ENCODE results near the gene RPL18. TPM values are rescaled to one million over a fixed set of nuclear protein-coding genes. Genes with fewer than 3 reads are reported as not detected.
"Not testable (repeated sequence)": the region's sequence is repeated elsewhere in the genome, so short reads cannot be mapped to it uniquely, and the experiment has no call there.

The RPL18 gene
- 1,000 to 10,000 TPM; 1,511 to 1,528 TPM for total RNA-seq

DNA sequence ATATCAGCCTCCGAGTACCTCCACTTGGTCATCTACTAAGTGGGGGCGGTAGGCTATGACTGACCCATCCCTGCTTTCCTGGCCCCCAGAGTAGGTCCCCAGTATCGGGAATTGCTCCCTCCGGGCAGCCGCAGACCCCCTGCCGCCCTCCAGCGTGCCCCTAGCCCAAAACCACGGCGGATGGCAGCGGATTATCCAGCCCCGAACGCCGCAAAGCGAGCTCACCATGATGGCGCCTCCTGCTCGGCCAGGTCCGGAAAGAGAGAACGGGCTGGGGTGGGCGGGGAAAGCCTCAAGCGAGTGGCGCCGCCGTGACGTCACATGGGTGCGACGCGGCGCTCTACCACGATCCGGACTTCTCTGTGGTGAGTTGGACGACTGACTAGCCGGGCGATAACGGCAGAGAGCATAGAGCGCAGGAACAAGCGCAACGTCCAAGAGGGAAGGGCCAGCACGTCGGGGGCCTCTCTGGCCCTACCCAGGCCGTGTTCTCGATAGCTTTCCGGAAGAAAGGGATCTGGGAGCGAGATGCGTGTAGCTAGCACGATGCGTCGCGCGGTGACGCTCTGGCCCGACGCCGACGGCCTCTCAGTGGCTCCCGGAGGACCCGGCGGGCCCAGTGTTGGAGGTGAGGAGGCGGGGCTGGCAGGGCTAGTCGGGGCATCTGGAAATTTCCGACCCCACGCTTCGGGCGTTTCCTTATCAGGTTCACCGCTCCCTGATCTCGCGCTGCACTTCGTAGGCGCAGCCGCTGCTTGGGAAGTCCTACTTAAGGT lies at the start of gene RPL18, which contains the start of gene SPHK2:
TSS of gene RPL18 (minus strand) at position 263 of the 776 bp plus-strand sequence. CDS start at position 228, 35 bp downstream.
TSS of gene SPHK2 (plus strand) at position 591 of the 776 bp plus-strand sequence. CDS start 1,009 bp downstream, outside the sequence.
- H3K27ac Mint-ChIP-seq, result peak within 1 kb of the TSS; percentile 97
- POLR2A ChIA-PET, result interaction anchor here (0.7 to 4.7 kb wide), 14 partner anchors 8 to 363 kb away, joined by 3 to 51 read pairs (median 4); partner anchors contain the start of genes CA11, CARD8, DBP and SPACA4
- no peaks in the 10 kb centered on the region for H3K9me3 Mint-ChIP-seq
- H3K36me3 Mint-ChIP-seq (ENCODE audit: low read depth), result peaks cover 67% of the 10 kb centered on the region
- CTCF ChIA-PET, result interaction anchor here (0.6 to 1.4 kb wide), 4 partner anchors 10 to 126 kb away, joined by 3 to 7 read pairs (median 4); no protein-coding TSS in a partner anchor
- H3K27me3 Mint-ChIP-seq, result no peaks in the 10 kb centered on the region
- peaks cover 58% of the 10 kb centered on the region for H3K4me1 Mint-ChIP-seq
- peak within 1 kb of the TSS; percentile 96 for H3K4me3 Mint-ChIP-seq
- DNase-seq, result peak; percentile 97

DNA sequence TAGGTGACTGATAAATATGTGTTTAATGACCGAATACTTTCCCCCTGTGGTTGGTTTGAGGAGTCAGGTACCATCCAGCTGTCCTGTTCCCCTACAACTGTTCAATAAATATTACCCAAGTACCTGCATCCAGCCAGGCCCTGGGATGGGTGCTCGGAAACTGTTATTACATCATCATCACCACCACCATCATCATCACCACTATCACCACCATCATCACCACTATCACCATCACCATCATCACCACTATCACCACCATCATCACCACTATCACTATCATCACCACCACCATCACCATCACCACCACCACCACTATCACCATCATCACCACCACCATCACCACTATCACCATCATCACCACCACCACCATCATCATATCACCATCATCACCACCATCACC lies 49.8 kb upstream of the RPL18 start:
- H3K27me3 Mint-ChIP-seq, result no peaks in the 10 kb centered on the region
- H3K36me3 Mint-ChIP-seq (ENCODE audit: low read depth), result no peaks in the 10 kb centered on the region
- H3K4me1 Mint-ChIP-seq, result no peaks in the 10 kb centered on the region
- H3K4me3 Mint-ChIP-seq, result no peak overlapping the region
- H3K9me3 Mint-ChIP-seq, result peaks cover 9% of the 10 kb centered on the region
- H3K27ac Mint-ChIP-seq, result no peak overlapping the region
- POLR2A ChIA-PET, result no interaction called here
- no peak for DNase-seq
- CTCF ChIA-PET, result no interaction called here

DNA sequence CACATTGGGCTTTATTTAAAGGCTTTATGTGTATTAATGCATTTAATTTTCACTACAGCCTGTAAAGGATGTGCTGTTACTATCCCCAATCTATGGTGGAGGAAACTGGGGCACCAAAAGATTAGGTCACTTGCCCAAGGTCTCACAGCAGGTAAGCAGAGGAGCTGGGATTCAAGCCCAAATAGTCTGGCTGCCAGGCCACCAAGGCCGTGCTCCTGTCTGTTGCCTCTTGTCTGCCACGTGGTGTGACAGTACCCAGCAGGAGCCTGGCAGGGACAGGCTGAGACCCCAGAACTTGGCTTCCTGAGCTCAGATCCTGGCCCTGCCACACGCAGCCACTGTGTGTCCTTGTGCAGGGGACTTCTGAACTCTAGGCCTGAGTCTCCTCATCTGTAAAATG lies 49.4 kb upstream of the RPL18 start:
- Mint-ChIP-seq H3K4me3 (no peak overlapping the region), H3K4me1 (no peaks in the 10 kb centered on the region), H3K9me3 (peaks cover 9% of the 10 kb centered on the region), H3K27me3 (no peaks in the 10 kb centered on the region), H3K27ac (no peak overlapping the region), H3K36me3 (ENCODE audit: low read depth) (no peaks in the 10 kb centered on the region)
- CTCF ChIA-PET, result no interaction called here
- DNase-seq, result no peak
- POLR2A ChIA-PET, result no interaction called here

DNA sequence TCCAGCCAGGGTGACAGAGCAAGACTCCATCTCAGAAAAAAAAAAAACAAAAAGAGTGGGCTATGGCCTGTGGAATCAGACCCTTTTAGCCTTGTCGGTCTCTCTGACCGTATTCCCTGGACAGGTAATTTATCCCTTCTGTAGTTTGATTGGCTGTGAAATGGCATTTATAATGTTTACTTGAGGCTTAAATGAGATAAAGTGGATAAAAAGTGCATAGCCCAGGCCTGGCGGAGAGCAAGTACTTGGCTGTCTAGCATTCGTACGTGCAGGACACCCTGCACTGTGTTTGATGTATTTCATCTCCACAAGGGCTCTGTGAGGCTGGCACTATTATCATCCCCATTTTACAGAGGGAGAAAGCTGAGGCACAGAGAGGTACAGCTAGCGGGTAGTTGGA lies 46.8 kb upstream of the RPL18 start:
- Mint-ChIP-seq H3K36me3 (ENCODE audit: low read depth) (no peaks in the 10 kb centered on the region), H3K4me3 (no peak overlapping the region), H3K9me3 (peaks cover 9% of the 10 kb centered on the region), H3K27me3 (no peaks in the 10 kb centered on the region), H3K4me1 (peaks cover 10% of the 10 kb centered on the region), H3K27ac (no peak overlapping the region)
- no peak for DNase-seq
- ChIA-PET POLR2A (no interaction called here), CTCF (interaction anchor here (1.2 to 1.6 kb wide), 2 partner anchors 9 to 20 kb away, joined by 3 to 6 read pairs; partner anchors contain the start of gene CA11)

DNA sequence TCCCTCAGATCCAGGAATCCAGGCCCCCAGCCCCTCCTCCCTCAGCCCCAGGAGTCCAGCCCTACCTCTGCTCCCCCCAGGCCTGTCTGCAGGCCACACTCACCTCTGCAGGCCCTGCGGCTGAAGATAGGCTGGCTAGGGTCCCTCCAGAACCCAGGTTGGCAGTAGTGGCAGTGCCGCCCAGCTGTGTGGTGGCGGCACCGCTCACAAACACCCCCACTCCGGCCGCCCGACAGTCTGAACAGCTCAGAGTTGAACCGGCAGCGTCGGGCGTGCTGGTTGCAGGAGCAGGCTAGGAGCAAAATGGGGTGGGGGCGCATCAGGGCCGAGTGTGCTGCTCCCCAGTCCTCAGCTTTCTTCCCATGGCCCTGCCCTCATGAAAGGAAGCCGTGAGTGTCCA lies 45.5 kb upstream of the RPL18 start:
- Mint-ChIP-seq H3K36me3 (ENCODE audit: low read depth) (no peaks in the 10 kb centered on the region), H3K4me1 (peaks cover 14% of the 10 kb centered on the region), H3K27me3 (no peaks in the 10 kb centered on the region), H3K27ac (no peak overlapping the region), H3K9me3 (peaks cover 4% of the 10 kb centered on the region), H3K4me3 (no peak overlapping the region)
- POLR2A ChIA-PET, result interaction anchor here (1.2 kb wide), 1 partner anchor 12 kb away, joined by 4 read pairs; no protein-coding TSS in a partner anchor
- CTCF ChIA-PET, result interaction anchor here (1.6 kb wide), 1 partner anchor 10 kb away, joined by 3 read pairs; no protein-coding TSS in a partner anchor
- no peak for DNase-seq

DNA sequence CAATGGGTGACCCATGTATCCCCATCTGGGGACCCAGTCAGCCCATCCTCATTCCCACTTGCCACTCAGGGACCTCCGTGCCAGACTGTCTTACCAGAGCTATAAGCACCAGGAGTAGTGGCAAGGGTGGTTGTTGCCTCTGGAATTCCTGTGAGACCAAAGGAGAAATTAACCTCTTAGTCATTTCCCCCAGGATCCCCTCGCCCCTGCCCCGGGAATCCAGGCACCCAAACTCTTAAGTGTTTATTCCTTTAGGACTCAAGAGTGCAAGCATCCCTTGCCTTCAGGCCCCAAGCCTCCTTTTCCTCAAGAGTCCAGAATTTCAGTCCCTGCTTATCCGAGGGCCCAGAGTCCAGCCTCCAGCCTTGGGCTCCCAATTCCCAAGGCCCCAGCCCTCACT lies 44.7 kb upstream of the RPL18 start:
- CTCF ChIA-PET, result no interaction called here

DNA sequence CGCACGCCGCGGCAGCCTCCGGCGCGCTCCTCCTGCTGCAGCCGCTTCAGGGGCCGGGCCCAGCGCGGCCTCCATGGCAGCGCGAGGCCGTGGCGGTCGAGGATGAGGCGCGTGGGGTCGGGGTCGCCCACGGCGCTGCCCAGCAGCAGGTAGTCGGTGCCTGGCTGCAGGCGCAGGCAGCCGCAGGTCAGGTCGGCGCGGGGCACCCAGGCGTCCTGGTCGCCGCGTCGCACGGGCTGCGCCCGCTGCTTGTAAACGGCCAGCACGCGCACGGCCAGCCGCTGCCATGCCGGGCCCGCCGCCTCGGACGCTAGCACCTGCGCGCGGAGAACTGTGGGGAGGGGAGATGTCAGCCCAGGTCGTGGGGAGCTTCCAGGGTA lies 42.7 kb upstream of the RPL18 start:
- ChIA-PET POLR2A (no interaction called here), CTCF (no interaction called here)
- no peak for DNase-seq
- Mint-ChIP-seq H3K4me1 (peaks cover 17% of the 10 kb centered on the region), H3K4me3 (no peak overlapping the region), H3K27ac (no peak overlapping the region), H3K27me3 (peaks cover 8% of the 10 kb centered on the region), H3K9me3 (no peaks in the 10 kb centered on the region), H3K36me3 (ENCODE audit: low read depth) (no peaks in the 10 kb centered on the region)

More for the DNA sequence above, 44.7 kb upstream of the RPL18 start:
- Mint-ChIP-seq H3K27me3 (peaks cover 3% of the 10 kb centered on the region), H3K27ac (no peak overlapping the region), H3K36me3 (ENCODE audit: low read depth) (no peaks in the 10 kb centered on the region), H3K4me3 (no peak overlapping the region), H3K9me3 (peaks cover under 1% of the 10 kb centered on the region), H3K4me1 (peaks cover 17% of the 10 kb centered on the region)
- DNase-seq, result no peak
- POLR2A ChIA-PET, result interaction anchor here (0.9 kb wide), 2 partner anchors 44 to 208 kb away, joined by 3 to 4 read pairs; partner anchors contain the start of genes PPP1R15A, RPL18 and SPHK2

DNA sequence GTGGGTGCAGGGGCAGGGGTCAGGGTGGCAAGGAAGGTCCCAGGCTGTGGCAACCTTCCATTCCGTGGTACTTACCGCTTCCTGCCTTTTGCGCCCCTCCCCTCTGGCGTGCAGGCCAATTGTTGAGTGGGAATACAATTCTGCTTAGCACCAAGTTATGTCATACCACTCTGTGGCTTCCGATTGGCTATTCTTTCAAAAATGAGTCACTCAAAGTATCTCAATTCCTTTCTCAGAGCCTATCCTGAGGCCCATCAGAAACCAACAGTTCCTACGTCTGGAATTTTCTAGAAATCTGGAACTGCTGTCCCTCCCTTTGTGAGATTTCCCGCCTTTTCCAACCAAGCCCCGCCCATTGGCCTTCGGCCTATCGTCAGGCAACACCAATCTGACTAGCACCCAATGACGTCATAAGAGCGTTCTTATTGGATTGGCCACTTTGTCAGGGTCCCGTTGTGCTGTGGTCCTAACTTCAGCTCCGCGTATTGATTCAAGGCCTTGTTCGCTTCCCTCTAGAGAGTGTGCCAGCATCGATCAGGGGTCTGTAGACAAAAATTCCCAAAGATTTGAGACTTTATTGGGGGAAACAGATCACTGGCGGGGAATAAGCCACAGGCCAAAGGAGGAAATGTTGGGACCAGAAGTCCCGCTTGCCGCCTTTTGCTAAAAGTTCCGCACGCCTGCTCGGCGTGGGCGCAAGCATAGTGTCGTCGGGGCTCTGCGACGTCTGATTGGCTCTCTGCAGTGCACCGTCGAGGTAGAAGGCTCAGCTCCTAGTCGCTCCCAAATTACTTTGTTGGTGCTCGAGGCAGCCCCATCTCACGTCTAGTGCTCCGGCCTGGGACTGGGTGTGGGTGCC lies 42.1 kb upstream of the RPL18 start:
- peaks cover 10% of the 10 kb centered on the region for H3K27me3 Mint-ChIP-seq
- peaks cover 17% of the 10 kb centered on the region for H3K4me1 Mint-ChIP-seq
- CTCF ChIA-PET, result interaction anchor here (0.7 kb wide), 1 partner anchor 14 kb away, joined by 3 read pairs; no protein-coding TSS in a partner anchor
- no peaks in the 10 kb centered on the region for H3K36me3 Mint-ChIP-seq (ENCODE audit: low read depth)
- H3K27ac Mint-ChIP-seq, result peak overlapping the region; percentile 83
- no peaks in the 10 kb centered on the region for H3K9me3 Mint-ChIP-seq
- H3K4me3 Mint-ChIP-seq, result peak overlapping the region; percentile 38
- peak; percentile 85 for DNase-seq
- POLR2A ChIA-PET, result no interaction called here

DNA sequence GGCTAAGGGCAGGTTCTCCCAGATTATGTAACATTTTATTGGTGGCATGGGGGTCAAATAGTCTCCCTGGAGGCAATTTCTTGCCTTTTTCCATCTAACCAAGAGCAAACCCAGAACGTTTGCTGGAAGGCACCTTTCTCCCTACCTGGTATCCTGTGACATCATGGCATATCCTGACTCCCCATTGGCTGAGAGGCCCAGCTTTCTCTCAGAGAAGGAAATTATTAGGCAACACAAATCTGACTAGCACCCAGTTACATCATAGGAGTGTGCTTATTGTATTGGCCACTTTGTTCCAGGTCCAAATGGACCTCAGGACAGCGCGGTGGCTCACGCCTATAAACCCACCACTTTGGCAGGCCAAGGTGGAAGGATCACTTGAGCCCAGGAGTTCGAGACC lies 40.8 kb upstream of the RPL18 start:
- H3K4me3 Mint-ChIP-seq, result no peak overlapping the region
- ChIA-PET CTCF (no interaction called here), POLR2A (no interaction called here)
- H3K9me3 Mint-ChIP-seq, result no peaks in the 10 kb centered on the region
- H3K27ac Mint-ChIP-seq, result no peak overlapping the region
- peaks cover 17% of the 10 kb centered on the region for H3K4me1 Mint-ChIP-seq
- no peak for DNase-seq
- no peaks in the 10 kb centered on the region for H3K36me3 Mint-ChIP-seq (ENCODE audit: low read depth)
- peaks cover 10% of the 10 kb centered on the region for H3K27me3 Mint-ChIP-seq

DNA sequence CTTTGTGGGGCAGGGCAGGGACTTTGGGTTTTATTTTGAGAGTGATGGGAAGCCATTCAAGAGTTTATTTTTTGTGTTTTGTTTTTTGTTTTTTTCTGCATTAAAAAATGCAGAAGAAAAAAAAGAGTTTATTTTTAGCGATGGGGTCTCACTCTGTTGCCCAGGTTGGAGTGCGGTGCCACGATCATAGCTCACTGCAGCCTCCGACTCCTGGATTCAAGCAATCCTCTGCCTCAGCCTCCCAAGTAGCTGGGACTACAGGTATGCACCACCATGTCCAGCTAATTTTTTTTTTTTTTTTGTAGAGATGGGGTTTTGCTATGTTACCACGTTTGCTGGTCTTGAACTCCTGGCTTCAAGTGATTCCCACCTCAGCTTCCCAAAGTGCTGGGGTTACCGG lies 39.5 kb upstream of the RPL18 start:
- POLR2A ChIA-PET, result no interaction called here

DNA sequence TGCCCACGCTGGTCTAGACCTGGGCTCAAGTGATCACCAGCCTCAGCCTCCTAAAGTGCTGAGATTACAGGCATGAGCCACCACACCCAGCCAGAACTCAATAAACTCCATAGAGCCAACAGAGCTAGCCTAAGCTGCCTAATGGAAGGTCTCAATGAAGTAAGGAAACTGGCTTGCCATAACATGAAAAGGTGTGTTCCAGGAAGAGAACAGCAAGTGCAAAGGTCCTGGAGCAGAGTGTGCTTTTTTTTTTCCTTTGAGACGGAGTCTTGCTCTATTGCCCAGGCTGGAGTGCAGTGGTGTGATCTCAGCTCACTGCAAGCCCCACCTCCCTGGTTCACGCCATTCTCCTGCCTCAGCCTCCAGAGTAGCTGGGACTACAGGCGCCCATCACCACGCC lies 38.9 kb upstream of the RPL18 start:
- not testable (repeated sequence) for H3K4me3 Mint-ChIP-seq; H3K36me3 Mint-ChIP-seq (ENCODE audit: low read depth); H3K27ac Mint-ChIP-seq; H3K9me3 Mint-ChIP-seq; DNase-seq
- POLR2A ChIA-PET, result interaction anchor here (0.6 kb wide), 1 partner anchor 49 kb away, joined by 3 read pairs; no protein-coding TSS in a partner anchor
- CTCF ChIA-PET, result interaction anchor here (1.9 to 2.5 kb wide), 2 partner anchors 12 to 18 kb away, joined by 5 to 8 read pairs; partner anchors contain the start of gene CA11
- peaks cover 10% of the 10 kb centered on the region for H3K27me3 Mint-ChIP-seq
- peaks cover 22% of the 10 kb centered on the region for H3K4me1 Mint-ChIP-seq

More for the DNA sequence above, 39.5 kb upstream of the RPL18 start:
- CTCF ChIA-PET, result interaction anchor here (1.1 to 2.5 kb wide), 3 partner anchors 13 to 184 kb away, joined by 3 to 8 read pairs (median 5); partner anchors contain the start of gene CA11
- H3K4me3 Mint-ChIP-seq, result no peak overlapping the region
- no peak overlapping the region for H3K27ac Mint-ChIP-seq
- H3K9me3 Mint-ChIP-seq, result no peaks in the 10 kb centered on the region
- peaks cover 10% of the 10 kb centered on the region for H3K27me3 Mint-ChIP-seq
- H3K4me1 Mint-ChIP-seq, result peaks cover 20% of the 10 kb centered on the region
- DNase-seq, result no peak
- H3K36me3 Mint-ChIP-seq (ENCODE audit: low read depth), result no peaks in the 10 kb centered on the region

DNA sequence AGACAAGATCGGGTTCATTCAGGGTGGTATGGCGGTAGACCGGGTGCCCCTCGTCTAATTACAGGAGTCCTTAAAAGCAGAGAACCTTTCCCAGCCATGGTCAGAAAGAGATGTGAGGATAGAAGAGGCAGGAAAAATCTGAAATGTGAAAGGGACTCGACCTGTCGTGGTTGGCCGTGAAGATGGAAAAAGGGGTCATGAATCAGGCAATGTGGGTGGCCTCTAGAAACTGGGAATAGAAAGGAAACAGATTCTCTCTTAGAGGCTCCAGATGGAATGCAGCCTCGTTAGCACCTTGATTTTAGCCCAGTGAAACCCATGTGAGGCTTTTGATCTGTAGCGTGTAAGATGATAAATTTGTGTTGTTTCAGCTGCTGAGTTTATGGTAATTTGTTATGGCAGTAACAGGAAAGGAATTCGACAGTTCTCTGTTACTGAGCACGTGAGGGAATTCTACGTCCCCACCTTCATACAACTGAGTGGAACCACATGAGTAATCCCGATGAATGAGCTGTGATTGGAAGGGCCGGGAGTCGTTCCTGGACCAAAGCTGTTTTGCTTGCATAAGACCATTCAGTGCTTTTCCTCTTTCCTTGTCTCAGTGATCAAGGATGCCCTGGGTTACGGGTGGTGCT lies 38.0 kb upstream of the RPL18 start:
- no peak overlapping the region for H3K27ac Mint-ChIP-seq
- H3K27me3 Mint-ChIP-seq, result peaks cover 10% of the 10 kb centered on the region
- peaks cover 22% of the 10 kb centered on the region for H3K4me1 Mint-ChIP-seq
- POLR2A ChIA-PET, result no interaction called here
- CTCF ChIA-PET, result interaction anchor here (0.6 to 2.5 kb wide), 2 partner anchors 18 to 185 kb away, joined by 4 to 8 read pairs; no protein-coding TSS in a partner anchor
- H3K9me3 Mint-ChIP-seq, result no peaks in the 10 kb centered on the region
- H3K4me3 Mint-ChIP-seq, result no peak overlapping the region
- no peaks in the 10 kb centered on the region for H3K36me3 Mint-ChIP-seq (ENCODE audit: low read depth)
- no peak for DNase-seq
